ENCODE data around the gene TOMM40.
"Not testable (repeated sequence)": the region's sequence is repeated elsewhere in the genome, so short reads cannot be mapped to it uniquely, and the experiment has no call there.

Gene TOMM40

GRCh38 chr19:44904426-44904994 is 13.5 kb downstream of the TOMM40 start:
- no peaks in the 10 kb centered on the region for H3K27me3 ChIP-seq (ENCODE audit: insufficient read depth, low read length)
- peaks cover 64% of the 10 kb centered on the region for H3K36me3 ChIP-seq (ENCODE audit: insufficient read depth, low read depth, low read length)
- no peak overlapping the region for H3K4me3 ChIP-seq (ENCODE audit: low read length)
- H3K9me3 ChIP-seq (ENCODE audit: insufficient read depth, low read depth, low read length) = no peaks in the 10 kb centered on the region
- peaks cover 3% of the 10 kb centered on the region; the same call in 1 of the 2 replicates for H3K4me1 ChIP-seq (ENCODE audit: insufficient read depth, low read length)
- H3K27ac ChIP-seq (ENCODE audit: low read length) = no peak overlapping the region
- H3K9ac ChIP-seq (ENCODE audit: low read depth, low read length) = no peak overlapping the region; the same call in 1 of the 2 replicates

- Histone ChIP-seq H3K9ac (ENCODE audit: low read depth, low read length) (peak within 1 kb of the TSS; percentile 97), H3K4me3 (ENCODE audit: low read length) (peak within 1 kb of the TSS; percentile 96), H3K36me3 (ENCODE audit: insufficient read depth, low read depth, low read length) (peaks cover 53% of the 10 kb centered on the region), H3K27me3 (ENCODE audit: insufficient read depth, low read length) (no peaks in the 10 kb centered on the region), H3K9me3 (ENCODE audit: insufficient read depth, low read depth, low read length) (no peaks in the 10 kb centered on the region), H3K27ac (ENCODE audit: low read length) (peak within 1 kb of the TSS; percentile 86), H3K4me1 (ENCODE audit: insufficient read depth, low read length) (peaks cover 3% of the 10 kb centered on the region; the same call in 1 of the 2 replicates)
Measured at GRCh38 chr19:44905437-44906160, 14.5 kb downstream of the TOMM40 start, which contains the start of gene APOE. APOE (plus strand) TSS chr19:44905796; CDS start chr19:44906625, 829 bp downstream.

GRCh38 chr19:44907613-44908012 is 16.6 kb downstream of the TOMM40 start:
- no peak overlapping the region for H3K9ac ChIP-seq (ENCODE audit: low read depth, low read length)
- no peak overlapping the region for H3K27ac ChIP-seq (ENCODE audit: low read length)
- peaks cover 8% of the 10 kb centered on the region for H3K4me1 ChIP-seq (ENCODE audit: insufficient read depth, low read length)
- peaks cover 33% of the 10 kb centered on the region for H3K36me3 ChIP-seq (ENCODE audit: insufficient read depth, low read depth, low read length)
- no peak overlapping the region for H3K4me3 ChIP-seq (ENCODE audit: low read length)
- no peaks in the 10 kb centered on the region for H3K27me3 ChIP-seq (ENCODE audit: insufficient read depth, low read length)
- H3K9me3 ChIP-seq (ENCODE audit: insufficient read depth, low read depth, low read length) = no peaks in the 10 kb centered on the region

GRCh38 chr19:44908074-44908835 is 17.2 kb downstream of the TOMM40 start:
- Histone ChIP-seq H3K27ac (ENCODE audit: low read length) (no peak overlapping the region), H3K4me1 (ENCODE audit: insufficient read depth, low read length) (peaks cover 8% of the 10 kb centered on the region), H3K36me3 (ENCODE audit: insufficient read depth, low read depth, low read length) (peaks cover 27% of the 10 kb centered on the region), H3K9ac (ENCODE audit: low read depth, low read length) (no peak overlapping the region), H3K9me3 (ENCODE audit: insufficient read depth, low read depth, low read length) (no peaks in the 10 kb centered on the region), H3K4me3 (ENCODE audit: low read length) (no peak overlapping the region), H3K27me3 (ENCODE audit: insufficient read depth, low read length) (no peaks in the 10 kb centered on the region)

- Histone ChIP-seq H3K36me3 (ENCODE audit: insufficient read depth, low read depth, low read length) (peaks cover 25% of the 10 kb centered on the region), H3K27me3 (ENCODE audit: insufficient read depth, low read length) (no peaks in the 10 kb centered on the region), H3K4me3 (ENCODE audit: low read length) (no peak overlapping the region), H3K4me1 (ENCODE audit: insufficient read depth, low read length) (peaks cover 7% of the 10 kb centered on the region), H3K27ac (ENCODE audit: low read length) (no peak overlapping the region), H3K9ac (ENCODE audit: low read depth, low read length) (no peak overlapping the region), H3K9me3 (ENCODE audit: insufficient read depth, low read depth, low read length) (no peaks in the 10 kb centered on the region)
Measured at GRCh38 chr19:44908836-44909261, 17.8 kb downstream of the TOMM40 start.

GRCh38 chr19:44909775-44910174 is 18.7 kb downstream of the TOMM40 start:
- Histone ChIP-seq H3K4me1 (ENCODE audit: insufficient read depth, low read length) (peaks cover 10% of the 10 kb centered on the region; the same call in 1 of the 2 replicates), H3K4me3 (ENCODE audit: low read length) (no peak overlapping the region), H3K27ac (ENCODE audit: low read length) (no peak overlapping the region), H3K9me3 (ENCODE audit: insufficient read depth, low read depth, low read length) (no peaks in the 10 kb centered on the region), H3K27me3 (ENCODE audit: insufficient read depth, low read length) (no peaks in the 10 kb centered on the region), H3K36me3 (ENCODE audit: insufficient read depth, low read depth, low read length) (peaks cover 25% of the 10 kb centered on the region), H3K9ac (ENCODE audit: low read depth, low read length) (no peak overlapping the region)

- not testable (repeated sequence) for H3K27ac ChIP-seq (ENCODE audit: low read length); H3K27me3 ChIP-seq (ENCODE audit: insufficient read depth, low read length); H3K9ac ChIP-seq (ENCODE audit: low read depth, low read length); H3K9me3 ChIP-seq (ENCODE audit: insufficient read depth, low read depth, low read length); H3K4me3 ChIP-seq (ENCODE audit: low read length); H3K4me1 ChIP-seq (ENCODE audit: insufficient read depth, low read length)
- peaks cover 22% of the 10 kb centered on the region for H3K36me3 ChIP-seq (ENCODE audit: insufficient read depth, low read depth, low read length)
Measured at GRCh38 chr19:44911896-44912295, 20.8 kb downstream of the TOMM40 start.

GRCh38 chr19:44912854-44913253 is 21.8 kb downstream of the TOMM40 start:
- no peak overlapping the region for H3K27ac ChIP-seq (ENCODE audit: low read length)
- H3K9ac ChIP-seq (ENCODE audit: low read depth, low read length) = no peak overlapping the region
- no peaks in the 10 kb centered on the region for H3K9me3 ChIP-seq (ENCODE audit: insufficient read depth, low read depth, low read length)
- peaks cover 13% of the 10 kb centered on the region for H3K36me3 ChIP-seq (ENCODE audit: insufficient read depth, low read depth, low read length)
- H3K4me3 ChIP-seq (ENCODE audit: low read length) = no peak overlapping the region
- no peaks in the 10 kb centered on the region for H3K27me3 ChIP-seq (ENCODE audit: insufficient read depth, low read length)
- H3K4me1 ChIP-seq (ENCODE audit: insufficient read depth, low read length) = peaks cover 10% of the 10 kb centered on the region; the same call in 1 of the 2 replicates

GRCh38 chr19:44913512-44914432 is 22.7 kb downstream of the TOMM40 start:
- not testable (repeated sequence) for H3K9me3 ChIP-seq (ENCODE audit: insufficient read depth, low read depth, low read length); H3K27ac ChIP-seq (ENCODE audit: low read length); H3K27me3 ChIP-seq (ENCODE audit: insufficient read depth, low read length); H3K36me3 ChIP-seq (ENCODE audit: insufficient read depth, low read depth, low read length); H3K4me1 ChIP-seq (ENCODE audit: insufficient read depth, low read length)
- H3K9ac ChIP-seq (ENCODE audit: low read depth, low read length) = peak overlapping the region; percentile 91
- peak overlapping the region; percentile 84 for H3K4me3 ChIP-seq (ENCODE audit: low read length)

- H3K4me1 ChIP-seq (ENCODE audit: insufficient read depth, low read length); H3K27me3 ChIP-seq (ENCODE audit: insufficient read depth, low read length); H3K9me3 ChIP-seq (ENCODE audit: insufficient read depth, low read depth, low read length); H3K36me3 ChIP-seq (ENCODE audit: insufficient read depth, low read depth, low read length): not testable (repeated sequence)
- Histone ChIP-seq H3K9ac (ENCODE audit: low read depth, low read length) (peak within 1 kb of the TSS; percentile 91), H3K27ac (ENCODE audit: low read length) (peak within 1 kb of the TSS; percentile 85), H3K4me3 (ENCODE audit: low read length) (peak within 1 kb of the TSS; percentile 84)
Measured at GRCh38 chr19:44914433-44915206, 23.6 kb downstream of the TOMM40 start, which contains the start of gene APOC1. APOC1 (plus strand) TSS chr19:44914608; CDS start chr19:44914892, 284 bp downstream.
